Lower leg skin (tissue), 3 donors: ENCODE data around the gene VWA8.
"Not testable (repeated sequence)": the region's sequence is repeated elsewhere in the genome, so short reads cannot be mapped to it uniquely, and the experiment has no call there.

Experiments used
- CTCF ChIP-seq, 3 donors: fragments of 450-650 bp; IDR thresholded peaks; one replicate each; pipeline ENCODE4 v1.5.1; 2016; ENCODE audit warnings: antibody characterized with exemption in 3 of 3, mild to moderate bottlenecking in 3 of 3, moderate library complexity in 2 of 3
- POLR2A ChIP-seq, 2 donors: fragments of 450-650 bp; IDR thresholded peaks; one replicate each; pipeline ENCODE4 v1.6.1; 2016 to 2017; ENCODE audit warnings: antibody characterized with exemption in 2 of 2, mild to moderate bottlenecking in 1 of 2, moderate library complexity in 1 of 2

- not testable (repeated sequence) for TF ChIP-seq POLR2A, CTCF (IDR thresholded peaks at IDR 0.05)
Measured at GRCh38 chr13:41922894-41923293, 38.0 kb downstream of the VWA8 start.
